ES-I3 (cell line): ENCODE measurements around the gene CSNK1D.
"Not testable (repeated sequence)": the region's sequence is repeated elsewhere in the genome, so short reads cannot be mapped to it uniquely, and the experiment has no call there.

Experiments used
- H3K36me3 ChIP-seq: 2 replicates; pipeline ENCODE4 v1.6.1; 2013; ENCODE audit warnings: mild to moderate bottlenecking, low read length, control low read depth, moderate library complexity; ENCODE audit not compliant: insufficient read depth
- H3K4me1 ChIP-seq: 2 replicates; pipeline ENCODE4 v1.6.1; 2013; ENCODE audit warnings: mild to moderate bottlenecking, control low read depth, low read length; ENCODE audit not compliant: insufficient read depth
- H3K9ac ChIP-seq: 2 replicates; pipeline ENCODE4 v1.6.1; 2013; ENCODE audit warnings: low read depth, mild to moderate bottlenecking, low read length, moderate library complexity
- H3K9me3 ChIP-seq: 2 replicates; pipeline ENCODE4 v1.6.1; 2013; ENCODE audit warnings: mild to moderate bottlenecking, low read length, moderate library complexity; ENCODE audit not compliant: control insufficient read depth, insufficient read depth

Gene CSNK1D

GRCh38 chr17:82259972-82260961, 13.2 kb downstream of the CSNK1D start:
- H3K36me3 ChIP-seq: peaks cover 58% of the 10 kb centered on the region
- not testable (repeated sequence) for H3K4me1 ChIP-seq, H3K9me3 ChIP-seq, H3K9ac ChIP-seq

- H3K9ac ChIP-seq: no peak overlapping the region
- no peaks in the 10 kb centered on the region for H3K4me1 ChIP-seq
- H3K36me3 ChIP-seq: peaks cover 52% of the 10 kb centered on the region
- H3K9me3 ChIP-seq: no peaks in the 10 kb centered on the region
These were observed 14.9 kb downstream of the CSNK1D start for GRCh38 chr17:82258555-82258954.

GRCh38 chr17:82257473-82257872, 16.0 kb downstream of the CSNK1D start:
- H3K9me3 ChIP-seq: no peaks in the 10 kb centered on the region
- H3K36me3 ChIP-seq: peaks cover 52% of the 10 kb centered on the region
- H3K4me1 ChIP-seq: no peaks in the 10 kb centered on the region
- H3K9ac ChIP-seq: no peak overlapping the region

GRCh38 chr17:82256242-82256885, 17.1 kb downstream of the CSNK1D start:
- no peaks in the 10 kb centered on the region for H3K9me3 ChIP-seq
- peaks cover 51% of the 10 kb centered on the region for H3K36me3 ChIP-seq
- no peak overlapping the region for H3K9ac ChIP-seq
- no peaks in the 10 kb centered on the region for H3K4me1 ChIP-seq

GRCh38 chr17:82255402-82255972, 18.0 kb downstream of the CSNK1D start:
- H3K9ac ChIP-seq: no peak overlapping the region
- peaks cover 51% of the 10 kb centered on the region for H3K36me3 ChIP-seq
- H3K9me3 ChIP-seq: no peaks in the 10 kb centered on the region
- H3K4me1 ChIP-seq: no peaks in the 10 kb centered on the region

- peaks cover 54% of the 10 kb centered on the region for H3K36me3 ChIP-seq
- not testable (repeated sequence) for H3K4me1 ChIP-seq
These were observed 18.8 kb downstream of the CSNK1D start for GRCh38 chr17:82254746-82255145.

GRCh38 chr17:82254096-82254495, 19.4 kb downstream of the CSNK1D start:
- peaks cover 51% of the 10 kb centered on the region for H3K36me3 ChIP-seq

More at GRCh38 chr17:82254746-82255145, 18.8 kb downstream of the CSNK1D start:
- not testable (repeated sequence) for H3K9me3 ChIP-seq, H3K9ac ChIP-seq

GRCh38 chr17:82253179-82253544, 20.3 kb downstream of the CSNK1D start:
- Histone ChIP-seq H3K9me3 (no peaks in the 10 kb centered on the region), H3K36me3 (peaks cover 58% of the 10 kb centered on the region), H3K4me1 (no peaks in the 10 kb centered on the region), H3K9ac (no peak overlapping the region)

More at GRCh38 chr17:82254096-82254495, 19.4 kb downstream of the CSNK1D start:
- H3K4me1 ChIP-seq, H3K9me3 ChIP-seq, H3K9ac ChIP-seq: not testable (repeated sequence)

- Histone ChIP-seq H3K9ac (no peak overlapping the region), H3K9me3 (no peaks in the 10 kb centered on the region), H3K36me3 (peaks cover 60% of the 10 kb centered on the region), H3K4me1 (no peaks in the 10 kb centered on the region)
These were observed 20.9 kb downstream of the CSNK1D start for GRCh38 chr17:82252511-82253178.

- Histone ChIP-seq H3K9ac (no peak overlapping the region), H3K36me3 (peaks cover 67% of the 10 kb centered on the region), H3K4me1 (no peaks in the 10 kb centered on the region), H3K9me3 (no peaks in the 10 kb centered on the region)
These were observed 22.5 kb downstream of the CSNK1D start for GRCh38 chr17:82250868-82251500.

- Histone ChIP-seq H3K9me3 (no peaks in the 10 kb centered on the region), H3K36me3 (peaks cover 60% of the 10 kb centered on the region), H3K9ac (no peak overlapping the region), H3K4me1 (no peaks in the 10 kb centered on the region)
These were observed 23.5 kb downstream of the CSNK1D start for GRCh38 chr17:82249896-82250581.

GRCh38 chr17:82248815-82249674, 24.5 kb downstream of the CSNK1D start:
- no peaks in the 10 kb centered on the region for H3K9me3 ChIP-seq
- H3K4me1 ChIP-seq: no peaks in the 10 kb centered on the region
- H3K9ac ChIP-seq: no peak overlapping the region
- peaks cover 70% of the 10 kb centered on the region for H3K36me3 ChIP-seq
